Astrocyte (in vitro differentiated cells and primary cell): Measurements from ENCODE around the gene RAX. TPM values are rescaled to one million over a fixed set of nuclear protein-coding genes. Genes with fewer than 3 reads are reported as not detected.

Experiments
- DNase-seq: peaks from one replicate; pipeline ENCODE4 v3.0.0-alpha.2; 2010; ENCODE audit warnings: low read depth
- FAIRE-seq: peaks from 2 replicates; lab custom pipeline; 2011; peaks lifted over from hg19 to GRCh38; lab: Jason Lieb, UNC
- H2AFZ ChIP-seq: 2 replicates; pipeline ENCODE4 v1.6.0; 2012; ENCODE audit warnings: low read depth, low read length, inconsistent platforms
- H3K27ac ChIP-seq: 2 replicates; pipeline ENCODE4 v1.5.1; 2011; ENCODE audit warnings: low read depth, low read length, inconsistent platforms
- H3K27me3 ChIP-seq: 2 replicates; pipeline ENCODE4 v1.6.0; 2011; ENCODE audit warnings: low read length, inconsistent platforms; ENCODE audit not compliant: insufficient read depth
- H3K36me3 ChIP-seq: 2 replicates; pipeline ENCODE4 v1.5.1; 2011; ENCODE audit warnings: low read length, inconsistent platforms; ENCODE audit not compliant: insufficient read depth
- H3K4me1 ChIP-seq: 2 replicates; pipeline ENCODE4 v1.5.1; 2011; ENCODE audit warnings: low read length, inconsistent platforms; ENCODE audit not compliant: insufficient read depth
- H3K4me2 ChIP-seq: 2 replicates; pipeline ENCODE4 v1.6.0; 2012; ENCODE audit warnings: low read length, inconsistent platforms
- H3K4me3 ChIP-seq: 2 replicates; pipeline ENCODE4 v1.5.1; 2011; ENCODE audit warnings: low read depth, mild to moderate bottlenecking, low read length, inconsistent platforms; ENCODE audit not compliant: insufficient read depth
- H3K79me2 ChIP-seq: 2 replicates; pipeline ENCODE4 v1.6.0; 2012; ENCODE audit warnings: mild to moderate bottlenecking, low read length, inconsistent platforms; ENCODE audit not compliant: insufficient read depth
- H3K9ac ChIP-seq: 2 replicates; pipeline ENCODE4 v1.6.0; 2012; ENCODE audit warnings: mild to moderate bottlenecking, low read length, inconsistent platforms
- H3K9me3 ChIP-seq: 2 replicates; pipeline ENCODE4 v1.5.1; 2012; ENCODE audit warnings: low read depth, mild to moderate bottlenecking, low read length, inconsistent platforms; ENCODE audit not compliant: insufficient read depth
- H4K20me1 ChIP-seq: 2 replicates; pipeline ENCODE4 v1.6.0; 2012; ENCODE audit warnings: low read length, inconsistent platforms; ENCODE audit not compliant: insufficient read depth
- H3K27ac Mint-ChIP-seq: one replicate; pipeline ENCODE4 v1.8.0; 2021; ENCODE audit warnings: mild to moderate bottlenecking, mixed read lengths; ENCODE audit not compliant: unreplicated experiment
- H3K27me3 Mint-ChIP-seq: one replicate; pipeline ENCODE4 v1.8.0; 2021; ENCODE audit warnings: low read depth, mixed read lengths; ENCODE audit not compliant: unreplicated experiment
- H3K36me3 Mint-ChIP-seq: one replicate; pipeline ENCODE4 v1.8.0; 2021; ENCODE audit warnings: low read depth, mixed read lengths; ENCODE audit not compliant: unreplicated experiment
- H3K4me1 Mint-ChIP-seq: one replicate; pipeline ENCODE4 v1.8.0; 2021; ENCODE audit warnings: low read depth, mixed read lengths; ENCODE audit not compliant: unreplicated experiment
- H3K4me3 Mint-ChIP-seq: one replicate; pipeline ENCODE4 v1.8.0; 2021; ENCODE audit warnings: mild to moderate bottlenecking, moderate library complexity, mixed read lengths; ENCODE audit not compliant: unreplicated experiment
- H3K9me3 Mint-ChIP-seq: one replicate; pipeline ENCODE4 v1.8.0; 2021; ENCODE audit warnings: mild to moderate bottlenecking, mixed read lengths; ENCODE audit not compliant: unreplicated experiment
- CTCF ChIP-seq: IDR thresholded peaks from 2 replicates; pipeline ENCODE4 v1.5.1; 2011; ENCODE audit warnings: low read depth, mild to moderate bottlenecking, inconsistent platforms, low read length, moderate library complexity; ENCODE audit not compliant: insufficient read depth
- EZH2 ChIP-seq: IDR thresholded peaks from 2 replicates; pipeline ENCODE4 v1.6.1; 2012; ENCODE audit warnings: mild to moderate bottlenecking, low read length, inconsistent platforms; ENCODE audit not compliant: insufficient read depth
- total RNA-seq: library from RNA; stranded (reverse); gene quantifications from 2 replicates; pipeline ENCODE4 v1.2.1, GENCODE V29; 2021

RAX gene
- total RNA-seq, 1 donor from 2014 or later: not detected

- no peak overlapping the region for H3K27ac ChIP-seq
- H3K4me2 ChIP-seq: no peak overlapping the region
- H3K36me3 ChIP-seq: no peaks in the 10 kb centered on the region
- H3K4me1 ChIP-seq: no peaks in the 10 kb centered on the region
- DNase-seq: no peak
- no peaks in the 10 kb centered on the region for H4K20me1 ChIP-seq
- no peak overlapping the region for H2AFZ ChIP-seq
- no peak overlapping the region for H3K27ac Mint-ChIP-seq
- no peaks in the 10 kb centered on the region for H3K9me3 Mint-ChIP-seq
- FAIRE-seq: no peak
- peaks cover 56% of the 10 kb centered on the region for H3K27me3 Mint-ChIP-seq
- TF ChIP-seq EZH2 (no peak), CTCF (no peak)
- H3K4me3 Mint-ChIP-seq: no peak overlapping the region
- H3K4me3 ChIP-seq: no peak overlapping the region
- no peaks in the 10 kb centered on the region for H3K36me3 Mint-ChIP-seq
- H3K79me2 ChIP-seq: no peaks in the 10 kb centered on the region
- H3K9me3 ChIP-seq: no peaks in the 10 kb centered on the region
- H3K4me1 Mint-ChIP-seq: no peaks in the 10 kb centered on the region
- peaks cover 64% of the 10 kb centered on the region for H3K27me3 ChIP-seq
- H3K9ac ChIP-seq: no peak overlapping the region
These were observed 9.1 kb upstream of the RAX start for GRCh38 chr18:59282341-59282740.

- Mint-ChIP-seq H3K27ac (no peak overlapping the region), H3K4me1 (no peaks in the 10 kb centered on the region), H3K27me3 (peaks cover 63% of the 10 kb centered on the region), H3K9me3 (peaks cover 2% of the 10 kb centered on the region), H3K4me3 (no peak overlapping the region), H3K36me3 (no peaks in the 10 kb centered on the region)
- no peak overlapping the region for H3K9ac ChIP-seq
- H3K27me3 ChIP-seq: peaks cover 68% of the 10 kb centered on the region
- FAIRE-seq (no peak), DNase-seq (no peak)
- no peaks in the 10 kb centered on the region for H3K79me2 ChIP-seq
- no peak overlapping the region for H3K27ac ChIP-seq
- no peak overlapping the region for H3K4me2 ChIP-seq
- H4K20me1 ChIP-seq: no peaks in the 10 kb centered on the region
- no peaks in the 10 kb centered on the region for H3K4me1 ChIP-seq
- H3K4me3 ChIP-seq: no peak overlapping the region
- no peak for TF ChIP-seq CTCF
- no peak for TF ChIP-seq EZH2
- no peaks in the 10 kb centered on the region for H3K9me3 ChIP-seq
- no peak overlapping the region for H2AFZ ChIP-seq
- no peaks in the 10 kb centered on the region for H3K36me3 ChIP-seq
These were observed 6.5 kb upstream of the RAX start for GRCh38 chr18:59279722-59280121.

GRCh38 chr18:59279193-59279592 is 5.9 kb upstream of the RAX start:
- no peaks in the 10 kb centered on the region for H3K36me3 Mint-ChIP-seq
- H3K27me3 Mint-ChIP-seq: peaks cover 67% of the 10 kb centered on the region
- no peaks in the 10 kb centered on the region for H3K36me3 ChIP-seq
- H3K9me3 ChIP-seq: no peaks in the 10 kb centered on the region
- H3K79me2 ChIP-seq: no peaks in the 10 kb centered on the region
- TF ChIP-seq CTCF: no peak
- no peak for TF ChIP-seq EZH2
- H3K9ac ChIP-seq: no peak overlapping the region
- no peaks in the 10 kb centered on the region for H4K20me1 ChIP-seq
- no peak overlapping the region for H3K27ac Mint-ChIP-seq
- H3K9me3 Mint-ChIP-seq: peaks cover 3% of the 10 kb centered on the region
- DNase-seq (no peak), FAIRE-seq (no peak)
- H3K4me2 ChIP-seq: no peak overlapping the region
- H3K27ac ChIP-seq: no peak overlapping the region
- peaks cover 72% of the 10 kb centered on the region for H3K27me3 ChIP-seq
- H3K4me1 Mint-ChIP-seq: no peaks in the 10 kb centered on the region
- H3K4me3 ChIP-seq: no peak overlapping the region
- H3K4me3 Mint-ChIP-seq: no peak overlapping the region
- H2AFZ ChIP-seq: no peak overlapping the region
- H3K4me1 ChIP-seq: no peaks in the 10 kb centered on the region
